Measurements from ENCODE around the gene UBE2V1.
"Not testable (repeated sequence)": the region's sequence is repeated elsewhere in the genome, so short reads cannot be mapped to it uniquely, and the experiment has no call there.

Gene UBE2V1

DNA sequence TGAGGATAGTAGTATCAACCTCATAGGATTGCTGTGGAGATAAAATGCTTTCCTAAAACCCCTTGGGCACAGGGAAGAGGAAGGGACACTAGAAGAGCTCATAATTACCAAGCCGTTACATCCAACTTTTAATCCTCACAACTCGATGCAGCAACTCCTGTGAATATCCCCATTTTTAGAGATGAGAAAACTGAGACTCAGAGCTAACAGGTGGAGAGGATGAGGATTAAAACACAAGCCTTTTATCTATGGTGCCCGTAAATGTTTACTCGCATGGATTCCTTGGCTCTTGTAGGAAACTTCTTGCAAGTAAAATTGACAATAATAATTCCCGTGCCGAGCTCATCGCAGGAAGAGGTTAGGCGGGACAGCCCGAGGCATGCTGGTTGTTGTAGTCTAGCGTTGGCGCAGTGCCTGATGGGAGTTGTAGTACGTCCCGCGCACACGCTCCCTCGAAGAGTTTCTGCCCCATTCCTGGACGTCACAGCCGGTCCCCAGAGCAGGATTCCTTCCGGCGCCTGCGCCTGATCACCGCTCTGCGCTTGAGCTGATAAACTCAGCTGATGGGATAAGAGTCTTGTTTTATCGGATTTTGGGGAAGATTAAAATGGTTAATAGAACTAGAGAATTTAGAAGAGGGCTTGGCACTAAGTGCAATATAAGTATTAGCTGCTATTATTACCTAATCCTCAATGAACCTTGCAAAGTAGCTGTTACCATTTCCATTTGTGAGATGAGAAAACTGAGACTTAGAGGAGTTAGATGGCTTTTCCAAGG lies 2.8 kb upstream of the UBE2V1 start:
- DNase-seq (ENCODE audit: low read depth in 4 of 4, low spot score in 1 of 4): peak; percentile 74 to 87 (median 83)

GRCh38 chr20:50115041-50115512 lies 2.1 kb upstream of the UBE2V1 start:
- no peak for DNase-seq (ENCODE audit: low read depth in 4 of 4, low spot score in 1 of 4)

- no peak for DNase-seq (ENCODE audit: low read depth in 4 of 4, low spot score in 1 of 4)
Measured at GRCh38 chr20:50113420-50114224, 672 bp upstream of the UBE2V1 start.

DNA sequence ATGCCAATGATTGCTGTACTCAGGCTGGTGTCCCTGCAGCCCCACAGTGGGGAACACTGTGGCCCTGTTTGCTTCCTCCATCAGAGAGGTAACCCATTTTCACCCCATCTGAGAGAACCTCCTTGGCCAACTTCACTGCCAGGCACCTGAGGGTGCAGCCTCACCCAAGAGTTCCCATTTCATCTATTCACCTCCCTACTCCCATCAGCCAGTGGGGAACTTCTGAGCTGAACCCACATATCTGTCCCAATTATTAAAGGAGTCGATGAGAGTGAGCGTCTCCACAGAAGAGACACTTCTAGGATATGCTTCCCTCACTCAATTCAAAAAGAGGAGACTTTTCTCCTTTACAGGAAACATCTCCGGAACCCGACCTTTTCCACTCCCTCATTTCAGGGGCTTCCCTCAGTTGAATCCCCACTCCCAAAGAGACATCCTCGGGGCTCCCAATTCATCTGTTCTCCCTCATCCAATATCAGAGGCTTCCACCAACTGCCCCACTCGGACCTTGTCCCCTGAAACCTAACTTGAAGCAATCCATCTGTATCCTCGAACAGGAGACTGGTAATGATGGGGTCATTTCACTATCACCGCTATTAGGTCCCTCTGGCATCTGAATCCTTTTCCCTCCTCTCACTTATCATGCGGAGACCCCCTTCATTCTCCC lies 988 bp downstream of the UBE2V1 start:
- DNase-seq (ENCODE audit: low read depth in 4 of 4, low spot score in 1 of 4): no peak

DNA sequence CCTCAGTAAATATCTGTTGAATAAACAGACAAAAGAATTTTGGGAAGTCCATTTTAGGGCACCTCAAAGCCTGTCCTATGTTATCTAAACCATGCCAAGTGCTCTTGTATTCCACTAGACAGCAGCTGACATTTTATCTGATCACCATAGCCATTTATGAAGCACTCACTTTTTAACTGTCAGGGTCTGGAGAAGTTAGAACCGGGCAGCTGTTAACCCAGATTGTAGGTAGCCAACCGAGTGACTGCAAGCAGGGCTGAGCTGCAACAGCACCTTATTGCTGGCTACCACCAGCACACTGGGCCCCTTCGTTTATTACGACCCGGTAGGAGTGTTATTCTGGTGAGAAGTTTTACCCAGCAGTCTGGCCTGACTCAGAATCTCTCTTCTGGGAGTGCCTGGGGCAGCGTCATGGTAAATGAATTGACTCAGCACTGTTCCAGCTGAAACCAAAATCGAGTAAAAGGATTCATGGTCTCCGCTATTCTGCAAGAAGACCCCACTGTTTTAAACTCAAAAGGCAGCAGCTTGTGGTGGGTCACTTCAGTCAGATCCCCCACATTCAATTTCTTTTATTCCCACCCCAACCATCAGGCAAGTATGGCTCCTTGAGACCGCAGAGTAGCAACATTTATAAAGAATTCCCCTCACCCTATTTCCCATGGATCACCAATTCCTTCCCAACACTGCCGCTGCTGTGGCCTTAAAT lies 1.7 kb downstream of the UBE2V1 start:
- peak in 2 of 4 experiments; percentile 16 to 40 for DNase-seq (ENCODE audit: low read depth in 4 of 4, low spot score in 1 of 4)

DNA sequence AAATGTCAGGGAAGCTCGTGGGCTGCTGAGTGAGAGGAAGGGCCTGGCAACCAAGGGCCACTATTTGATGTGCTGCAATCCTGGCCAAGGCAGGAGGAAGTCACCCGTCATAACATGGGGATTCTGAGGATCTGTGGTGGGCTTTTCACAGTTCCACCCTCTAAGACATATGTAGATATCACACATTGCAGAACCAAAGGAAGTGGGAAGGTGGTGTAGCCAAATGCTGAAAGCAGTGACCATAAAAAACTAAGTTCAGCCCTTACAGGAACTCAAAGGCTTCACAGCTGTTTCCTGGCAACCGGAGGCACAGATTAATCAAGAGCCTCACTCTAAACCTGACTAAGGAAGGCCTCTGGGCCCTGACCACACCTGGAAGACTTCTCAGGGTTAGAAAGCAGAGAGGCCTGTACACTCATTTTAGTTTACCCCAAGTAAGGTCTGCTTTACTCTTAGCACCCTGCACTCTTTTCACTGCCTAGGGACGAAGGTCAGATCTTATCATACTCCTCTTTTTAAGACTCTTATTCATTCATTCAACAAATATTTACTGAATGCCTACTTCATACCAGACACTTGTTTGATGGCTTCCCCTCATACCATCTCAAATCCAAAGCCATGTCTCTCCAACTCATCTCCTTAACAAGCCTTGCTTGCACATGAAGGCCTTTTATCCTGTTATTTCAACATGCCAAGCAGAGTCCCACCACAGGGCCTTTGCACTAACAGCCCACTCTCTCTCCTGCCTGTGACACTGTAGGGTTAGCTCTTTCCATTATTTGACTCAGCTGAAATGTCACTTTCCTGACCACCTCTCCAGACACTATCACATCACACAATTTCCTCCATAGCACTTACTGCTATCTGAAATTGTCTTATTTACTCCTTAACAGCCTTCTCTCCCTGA lies 2.6 kb downstream of the UBE2V1 start:
- DNase-seq (ENCODE audit: low read depth in 4 of 4, low spot score in 1 of 4): no peak

DNA sequence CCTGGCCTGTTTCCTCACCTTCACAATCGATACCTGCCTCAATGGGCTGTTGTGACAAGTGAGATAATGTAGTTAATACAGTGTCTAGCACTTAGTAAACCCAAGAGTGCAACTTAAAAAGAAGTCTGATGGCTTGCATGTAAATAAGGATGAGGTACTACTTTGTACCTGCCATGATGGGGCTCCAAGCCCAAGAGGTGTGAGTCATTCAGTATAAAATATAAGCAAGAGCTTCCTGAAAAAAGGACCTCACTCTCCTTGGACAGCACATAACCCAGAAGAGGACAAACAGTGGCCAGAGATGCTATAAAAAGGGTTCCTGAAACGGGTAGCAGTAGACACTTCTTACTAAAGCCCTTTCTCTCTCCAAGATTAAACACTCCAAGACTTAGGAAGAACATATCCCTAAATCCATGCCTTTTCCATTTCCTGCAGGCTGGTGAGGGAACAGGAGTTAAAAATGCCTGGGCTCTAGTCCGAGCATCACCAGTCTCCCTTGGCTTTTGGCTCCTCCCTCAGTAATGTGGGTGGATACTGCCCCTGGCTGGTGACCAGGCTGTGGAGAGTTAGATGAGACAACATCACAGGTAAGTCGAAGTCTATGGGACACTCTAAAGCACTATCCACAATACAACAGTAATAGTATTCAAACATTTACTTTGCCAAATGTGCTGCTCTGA lies 4.3 kb downstream of the UBE2V1 start:
- DNase-seq (ENCODE audit: low read depth in 4 of 4, low spot score in 1 of 4): no peak

DNA sequence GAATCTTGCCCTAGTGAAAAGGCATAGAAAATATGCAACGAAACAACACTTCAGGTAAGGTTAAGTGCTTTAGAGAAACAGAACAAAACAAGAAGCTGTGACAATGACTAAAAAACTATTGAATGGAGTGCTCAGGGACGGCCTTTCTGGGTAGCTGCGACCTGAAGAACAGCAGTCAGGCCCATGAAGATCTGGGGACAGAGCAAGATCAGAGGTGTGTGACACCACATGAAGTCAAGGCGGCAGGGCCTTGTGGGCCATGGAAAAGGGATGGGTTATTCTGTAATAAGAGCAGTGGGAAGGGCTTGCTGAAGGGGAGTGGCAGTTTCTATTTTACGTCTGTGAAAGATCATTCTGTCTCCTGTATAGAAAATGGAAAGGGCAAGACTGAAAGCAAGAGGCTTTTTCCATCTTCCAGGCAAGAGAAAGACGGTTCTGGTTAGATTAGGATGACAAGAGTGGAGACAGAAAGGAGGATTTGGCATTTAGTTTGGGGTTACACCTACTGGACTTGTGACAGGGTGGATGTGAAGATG lies 5.1 kb downstream of the UBE2V1 start:
- no peak for DNase-seq (ENCODE audit: low read depth in 4 of 4, low spot score in 1 of 4)

DNA sequence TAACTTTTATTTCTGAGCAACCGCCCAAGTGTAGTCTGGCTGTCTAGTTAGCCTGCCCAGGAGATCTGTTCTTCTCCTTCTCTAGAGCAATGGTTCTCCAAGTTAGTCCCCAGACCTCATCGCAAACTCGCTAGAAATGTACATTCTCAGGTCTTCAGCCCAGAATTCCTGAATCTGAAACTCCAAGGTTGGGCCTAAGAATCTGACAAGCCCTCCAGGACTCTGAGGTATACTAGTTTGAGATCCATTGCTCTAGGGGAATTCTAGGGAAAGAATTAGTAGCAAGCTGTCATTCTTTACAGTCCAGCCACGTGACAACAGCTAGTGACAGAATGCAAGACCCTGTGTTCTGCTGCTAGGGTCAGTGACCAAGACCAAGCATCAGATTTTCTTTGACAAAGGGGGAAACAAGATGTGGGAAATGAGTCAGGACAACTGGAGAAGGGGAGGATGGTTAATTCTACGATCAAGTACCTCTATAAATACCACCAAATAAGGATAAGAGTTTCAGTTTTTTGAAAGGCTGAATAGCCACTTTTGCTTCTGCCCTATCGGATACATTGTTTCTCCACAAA lies 5.8 kb downstream of the UBE2V1 start:
- no peak for DNase-seq (ENCODE audit: low read depth in 4 of 4, low spot score in 1 of 4)

DNA sequence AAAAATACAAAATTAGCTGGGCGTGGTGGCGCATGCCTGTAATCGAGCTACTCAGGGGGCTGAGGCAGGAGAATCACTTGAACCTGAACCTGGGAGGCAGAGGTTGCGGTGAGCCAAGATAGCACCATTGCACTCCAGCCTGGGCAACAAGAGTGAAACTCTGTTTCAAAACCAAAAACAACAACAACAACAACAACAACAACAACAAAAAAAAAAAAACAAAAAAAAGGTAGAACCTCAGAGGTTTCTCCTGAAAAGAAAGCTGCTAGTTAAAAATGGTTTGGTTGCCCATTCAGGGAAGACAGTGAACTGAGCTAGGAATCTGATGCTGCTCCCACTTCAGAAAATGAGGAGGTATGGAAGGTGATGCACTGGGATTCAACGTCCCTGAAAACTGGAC lies 6.3 kb downstream of the UBE2V1 start:
- not testable (repeated sequence) for DNase-seq (ENCODE audit: low read depth in 4 of 4, low spot score in 1 of 4)

- DNase-seq (ENCODE audit: low read depth in 4 of 4, low spot score in 1 of 4): peak in 1 of 4 experiments; percentile 35
Measured at GRCh38 chr20:50103464-50104107, 9.4 kb downstream of the UBE2V1 start.

DNA sequence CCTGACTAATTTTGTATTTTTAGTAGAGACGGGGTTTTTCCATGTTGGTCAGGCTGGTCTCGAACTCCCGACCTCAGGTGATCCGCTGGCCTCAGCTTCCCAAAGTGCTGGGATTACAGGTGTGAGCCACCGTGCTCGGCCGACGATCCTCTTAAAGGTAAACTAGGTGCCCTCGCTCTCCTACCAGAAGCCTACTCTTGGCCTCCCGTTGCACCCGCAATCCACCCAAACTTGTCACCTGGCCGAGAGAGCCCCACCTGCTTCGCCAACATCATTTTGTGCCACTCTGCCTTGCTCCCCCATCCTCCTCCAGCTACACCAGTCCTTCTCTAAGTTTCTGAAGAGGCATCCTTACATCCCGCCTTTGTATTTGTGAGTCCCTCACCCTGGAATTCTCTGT lies 10.4 kb downstream of the UBE2V1 start:
- not testable (repeated sequence) for DNase-seq (ENCODE audit: low read depth in 4 of 4, low spot score in 1 of 4)

DNA sequence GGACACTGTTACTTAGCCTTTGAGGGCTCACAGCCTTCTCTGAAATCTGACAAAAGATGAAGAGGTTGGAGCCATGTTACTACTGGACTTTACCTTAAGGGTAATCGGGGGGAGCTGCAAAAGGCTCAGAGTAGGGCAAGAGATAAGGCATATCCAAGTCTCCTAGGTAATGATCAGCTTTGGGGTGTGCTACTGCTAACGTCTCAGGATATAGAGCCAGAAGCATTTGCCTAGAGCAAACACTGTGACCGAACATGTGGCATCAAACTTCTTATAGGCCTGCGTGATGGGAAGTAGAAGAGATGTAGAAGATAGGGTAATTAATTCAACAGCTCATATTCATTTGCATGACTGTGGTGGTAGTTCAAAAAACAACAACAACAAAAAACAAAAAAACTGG lies 11.1 kb downstream of the UBE2V1 start:
- no peak for DNase-seq (ENCODE audit: low read depth in 4 of 4, low spot score in 1 of 4)

DNA sequence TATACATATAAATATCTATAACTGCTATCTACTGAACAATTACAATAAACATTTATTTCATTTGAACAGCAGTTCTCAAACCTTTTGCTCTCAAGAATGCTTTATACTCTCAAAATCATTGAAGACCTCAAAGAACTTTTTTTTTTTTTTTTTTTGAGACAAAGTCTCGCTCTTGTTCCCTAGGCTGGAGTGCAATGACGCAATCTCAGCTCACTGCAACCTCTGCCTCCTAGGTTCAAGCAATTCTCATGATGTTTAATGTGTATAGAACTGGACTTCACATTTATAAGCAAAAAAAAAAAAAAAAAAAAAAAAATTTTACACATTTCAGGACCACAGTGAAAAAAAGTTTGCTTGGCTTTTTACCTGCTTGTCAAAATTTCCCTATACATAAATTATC lies 11.7 kb downstream of the UBE2V1 start:
- DNase-seq (ENCODE audit: low read depth in 4 of 4, low spot score in 1 of 4): no peak

- DNase-seq (ENCODE audit: low read depth in 4 of 4, low spot score in 1 of 4): no peak
Measured at GRCh38 chr20:50100552-50100951, 12.4 kb downstream of the UBE2V1 start.

GRCh38 chr20:50099565-50099991 lies 13.4 kb downstream of the UBE2V1 start:
- DNase-seq (ENCODE audit: low read depth in 4 of 4, low spot score in 1 of 4): no peak

- no peak for DNase-seq (ENCODE audit: low read depth in 4 of 4, low spot score in 1 of 4)
Measured at GRCh38 chr20:50099113-50099512, 13.8 kb downstream of the UBE2V1 start.

GRCh38 chr20:50098259-50098658 lies 14.7 kb downstream of the UBE2V1 start:
- no peak for DNase-seq (ENCODE audit: low read depth in 4 of 4, low spot score in 1 of 4)

All from stimulated activated CD4-positive, alpha-beta T cell treated with anti-CD3 and anti-CD28 coated beads, Interleukin-1b, Interleukin-23, amount 100 ng/mL, for 24 hours (primary cell).